ENCODE results near the gene PDZD11.
"Not testable (repeated sequence)": the region's sequence is repeated elsewhere in the genome, so short reads cannot be mapped to it uniquely, and the experiment has no call there.

The PDZD11 gene, protein sequence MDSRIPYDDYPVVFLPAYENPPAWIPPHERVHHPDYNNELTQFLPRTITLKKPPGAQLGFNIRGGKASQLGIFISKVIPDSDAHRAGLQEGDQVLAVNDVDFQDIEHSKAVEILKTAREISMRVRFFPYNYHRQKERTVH

GRCh38 chrX:70289793-70290770, at the start of gene PDZD11, which contains the start of gene KIF4A:
PDZD11 (minus strand) TSS chrX:70289927; CDS start chrX:70289341, 586 bp downstream.
KIF4A (plus strand) TSS chrX:70290104; CDS start chrX:70290459, 355 bp downstream.
- H3K4me3 ChIP-seq (ENCODE audit: low read depth, low read length): peak within 1 kb of the TSS; percentile 75
- peak; percentile 89 for DNase-seq (ENCODE audit: low read depth)
- no peak for TF ChIP-seq CTCF (IDR thresholded peaks at IDR 0.05; ENCODE audit: insufficient read depth, low read depth, low read length, missing control alignments)

DNA sequence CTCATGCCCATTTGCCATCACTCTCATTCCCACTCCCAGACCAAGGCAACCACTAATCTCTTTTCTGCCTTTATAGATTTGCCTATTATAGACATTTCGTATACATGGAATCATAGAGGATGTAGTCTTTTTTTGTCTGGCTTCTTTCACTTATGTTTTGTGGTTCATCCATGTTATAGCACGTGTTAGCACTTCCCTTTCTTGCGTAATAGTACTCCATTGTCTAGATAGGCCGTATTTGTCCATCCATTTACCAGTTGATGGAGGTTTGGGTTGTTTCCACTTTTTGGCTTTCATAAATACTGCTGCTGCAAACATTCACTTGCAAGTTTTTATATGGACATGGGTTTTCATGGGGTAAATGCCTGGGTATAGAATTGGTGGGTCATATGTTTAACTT, 48.6 kb upstream of the PDZD11 start:
- no peak overlapping the region for H3K4me3 ChIP-seq (ENCODE audit: low read depth, low read length)
- TF ChIP-seq CTCF (IDR thresholded peaks at IDR 0.05; ENCODE audit: insufficient read depth, low read depth, low read length, missing control alignments): no peak
- DNase-seq (ENCODE audit: low read depth): no peak

- H3K4me3 ChIP-seq (ENCODE audit: low read depth, low read length): no peak overlapping the region
- peak; percentile 64 for DNase-seq (ENCODE audit: low read depth)
- TF ChIP-seq CTCF (IDR thresholded peaks at IDR 0.05; ENCODE audit: insufficient read depth, low read depth, low read length, missing control alignments): no peak
These were observed 47.0 kb upstream of the PDZD11 start for GRCh38 chrX:70336767-70337166.

GRCh38 chrX:70332600-70332999, 42.9 kb upstream of the PDZD11 start:
- TF ChIP-seq CTCF (IDR thresholded peaks at IDR 0.05; ENCODE audit: insufficient read depth, low read depth, low read length, missing control alignments): no peak
- H3K4me3 ChIP-seq (ENCODE audit: low read depth, low read length): no peak overlapping the region
- no peak for DNase-seq (ENCODE audit: low read depth)

DNA sequence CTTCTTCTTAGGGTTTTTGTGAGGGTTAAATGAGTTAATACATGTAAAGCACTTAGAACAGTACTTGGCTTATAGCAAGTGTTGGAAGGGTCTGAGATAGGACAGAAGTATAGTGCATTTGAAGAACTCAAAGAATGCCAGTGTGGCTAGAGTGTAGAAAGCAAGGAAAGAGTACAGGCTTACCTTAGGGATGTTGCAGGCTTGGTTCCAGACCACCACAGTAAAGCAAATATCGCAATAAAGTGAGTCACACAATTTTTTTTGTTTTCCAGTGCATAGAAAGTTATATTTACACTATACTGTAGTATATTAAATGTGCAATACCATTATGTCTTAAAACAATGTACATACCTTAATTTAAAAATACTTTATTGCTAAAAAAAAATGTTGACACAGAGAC, 41.4 kb upstream of the PDZD11 start:
- TF ChIP-seq CTCF (IDR thresholded peaks at IDR 0.05; ENCODE audit: insufficient read depth, low read depth, low read length, missing control alignments): no peak
- no peak for DNase-seq (ENCODE audit: low read depth)
- no peak overlapping the region for H3K4me3 ChIP-seq (ENCODE audit: low read depth, low read length)

GRCh38 chrX:70324326-70324725, 34.6 kb upstream of the PDZD11 start:
- DNase-seq (ENCODE audit: low read depth): no peak
- TF ChIP-seq CTCF (IDR thresholded peaks at IDR 0.05; ENCODE audit: insufficient read depth, low read depth, low read length, missing control alignments): no peak
- H3K4me3 ChIP-seq (ENCODE audit: low read depth, low read length): no peak overlapping the region

- not testable (repeated sequence) for DNase-seq (ENCODE audit: low read depth)
These were observed 33.9 kb upstream of the PDZD11 start for GRCh38 chrX:70323628-70324027.

More at GRCh38 chrX:70323628-70324027, 33.9 kb upstream of the PDZD11 start:
- not testable (repeated sequence) for H3K4me3 ChIP-seq (ENCODE audit: low read depth, low read length)
